Measurements from ENCODE around the gene SLFN14. TPM values are rescaled to one million over a fixed set of nuclear protein-coding genes. Genes with fewer than 3 reads are reported as not detected.
"Not testable (repeated sequence)": the region's sequence is repeated elsewhere in the genome, so short reads cannot be mapped to it uniquely, and the experiment has no call there.

The SLFN14 gene
- polyA plus RNA-seq, 1 experiment = not detected

DNA sequence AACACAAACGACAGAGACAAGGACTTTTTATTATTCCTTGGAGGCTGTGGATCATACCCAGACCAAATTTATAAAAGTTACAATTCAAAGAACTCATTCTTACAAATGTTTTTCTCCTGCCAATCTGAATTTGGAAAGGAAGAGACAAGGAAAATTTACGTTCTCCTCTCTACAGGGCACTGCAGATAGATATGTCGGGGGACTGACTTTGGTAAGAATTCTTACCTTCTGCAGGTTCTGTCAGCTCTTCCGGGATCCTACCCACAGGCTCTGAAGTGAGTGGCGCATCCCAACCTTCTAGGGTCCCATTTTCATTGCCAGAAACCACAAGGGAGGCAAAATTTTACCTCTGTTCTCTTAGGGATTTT lies 21.0 kb downstream of the SLFN14 start:
- Histone ChIP-seq H3K36me3 (ENCODE audit: control insufficient read depth, insufficient read depth, low read length) (no peaks in the 10 kb centered on the region), H3K27me3 (ENCODE audit: control insufficient read depth, insufficient read depth, low read length) (no peaks in the 10 kb centered on the region), H3K4me3 (ENCODE audit: low read depth, low read length) (no peak overlapping the region)
- ChIA-PET POLR2A (no interaction called here), CTCF (interaction anchor here (0.5 to 14.2 kb wide), 20 partner anchors 9 to 1117 kb away, joined by 3 to 195 read pairs (median 4); partner anchors contain the start of gene NLE1)
- TF ChIP-seq, protein P1, sequence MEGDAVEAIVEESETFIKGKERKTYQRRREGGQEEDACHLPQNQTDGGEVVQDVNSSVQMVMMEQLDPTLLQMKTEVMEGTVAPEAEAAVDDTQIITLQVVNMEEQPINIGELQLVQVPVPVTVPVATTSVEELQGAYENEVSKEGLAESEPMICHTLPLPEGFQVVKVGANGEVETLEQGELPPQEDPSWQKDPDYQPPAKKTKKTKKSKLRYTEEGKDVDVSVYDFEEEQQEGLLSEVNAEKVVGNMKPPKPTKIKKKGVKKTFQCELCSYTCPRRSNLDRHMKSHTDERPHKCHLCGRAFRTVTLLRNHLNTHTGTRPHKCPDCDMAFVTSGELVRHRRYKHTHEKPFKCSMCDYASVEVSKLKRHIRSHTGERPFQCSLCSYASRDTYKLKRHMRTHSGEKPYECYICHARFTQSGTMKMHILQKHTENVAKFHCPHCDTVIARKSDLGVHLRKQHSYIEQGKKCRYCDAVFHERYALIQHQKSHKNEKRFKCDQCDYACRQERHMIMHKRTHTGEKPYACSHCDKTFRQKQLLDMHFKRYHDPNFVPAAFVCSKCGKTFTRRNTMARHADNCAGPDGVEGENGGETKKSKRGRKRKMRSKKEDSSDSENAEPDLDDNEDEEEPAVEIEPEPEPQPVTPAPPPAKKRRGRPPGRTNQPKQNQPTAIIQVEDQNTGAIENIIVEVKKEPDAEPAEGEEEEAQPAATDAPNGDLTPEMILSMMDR (IDR thresholded peaks at IDR 0.05; ENCODE audit: insufficient read depth, low read depth, low read length) = no peak
- DNase-seq (ENCODE audit: low read depth) = no peak

DNA sequence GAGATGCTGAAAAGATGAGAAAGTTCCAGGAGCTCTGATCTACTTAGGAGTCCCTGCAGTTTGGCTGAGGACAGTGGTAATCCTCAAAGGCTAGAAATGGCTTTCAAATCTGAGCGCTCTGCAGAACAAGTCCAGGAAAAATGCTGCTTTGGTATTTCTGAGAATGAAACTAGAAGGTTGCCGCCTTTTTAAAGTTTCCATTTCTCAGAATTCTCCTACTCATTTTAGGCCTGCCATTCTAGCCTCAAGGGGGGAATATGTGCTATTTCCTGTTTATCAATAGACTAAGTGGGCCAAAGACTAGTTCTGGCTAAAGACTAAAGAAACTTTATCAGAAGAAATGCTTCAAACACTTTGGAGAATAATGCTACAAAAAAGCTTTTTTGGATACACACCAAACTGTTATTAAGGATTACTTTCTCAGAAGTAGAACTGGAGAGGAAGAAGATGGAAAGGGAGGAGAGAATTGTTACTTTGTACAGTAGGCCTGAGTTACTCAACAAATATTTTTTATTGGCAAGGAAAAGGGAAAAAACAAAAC lies 22.9 kb downstream of the SLFN14 start, which contains the start of gene SLFN12L:
Gene SLFN12L (minus strand): TSS at position 78 of the 541 bp plus-strand sequence. CDS start 15,314 bp downstream, outside the sequence.
- ChIA-PET POLR2A (no interaction called here), CTCF (interaction anchor here (0.6 to 14.2 kb wide), 8 partner anchors 190 to 387 kb away, joined by 3 to 195 read pairs (median 10); no protein-coding TSS in a partner anchor)
- no peaks in the 10 kb centered on the region for H3K36me3 ChIP-seq (ENCODE audit: control insufficient read depth, insufficient read depth, low read length)
- no peak within 1 kb of the TSS for H3K4me3 ChIP-seq (ENCODE audit: low read depth, low read length)
- DNase-seq (ENCODE audit: low read depth) = no peak
- no peaks in the 10 kb centered on the region for H3K27me3 ChIP-seq (ENCODE audit: control insufficient read depth, insufficient read depth, low read length)
- TF ChIP-seq, protein P1 (IDR thresholded peaks at IDR 0.05; ENCODE audit: insufficient read depth, low read depth, low read length) = no peak

DNA sequence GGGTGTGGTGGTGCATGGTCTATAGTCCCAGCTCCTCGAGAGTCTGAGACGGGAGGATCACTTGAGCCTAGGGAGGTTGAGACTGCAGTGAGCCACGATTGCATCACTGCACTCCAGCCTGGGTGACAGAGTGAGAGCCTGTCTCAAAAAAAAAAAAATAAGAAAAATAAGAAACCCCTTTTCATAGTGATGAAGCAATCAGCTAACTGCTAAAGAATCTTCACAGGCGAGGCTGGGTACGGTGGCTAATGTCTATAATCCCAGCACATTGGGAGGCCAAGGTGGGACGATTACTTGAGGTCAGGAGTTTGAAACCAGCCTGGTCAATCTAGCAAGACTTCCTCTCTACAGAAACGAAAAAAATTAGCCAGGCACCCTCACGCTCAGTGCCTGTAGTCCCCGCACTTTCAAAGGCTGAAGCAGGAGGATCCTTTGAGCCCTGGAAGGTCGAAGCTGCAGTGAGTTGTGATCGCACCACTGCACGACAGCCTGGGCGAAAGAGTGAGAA lies 23.9 kb downstream of the SLFN14 start:
- TF ChIP-seq, protein P1 (IDR thresholded peaks at IDR 0.05; ENCODE audit: insufficient read depth, low read depth, low read length) = no peak
- ChIA-PET CTCF (interaction anchor here (0.5 to 14.2 kb wide), 7 partner anchors 144 to 386 kb away, joined by 3 to 195 read pairs (median 5); no protein-coding TSS in a partner anchor), POLR2A (no interaction called here)
- DNase-seq (ENCODE audit: low read depth) = no peak
- Histone ChIP-seq H3K36me3 (ENCODE audit: control insufficient read depth, insufficient read depth, low read length) (no peaks in the 10 kb centered on the region), H3K4me3 (ENCODE audit: low read depth, low read length) (no peak overlapping the region), H3K27me3 (ENCODE audit: control insufficient read depth, insufficient read depth, low read length) (no peaks in the 10 kb centered on the region)

GRCh38 chr17:35535406-35535805 lies 25.2 kb downstream of the SLFN14 start:
- DNase-seq (ENCODE audit: low read depth); H3K27me3 ChIP-seq (ENCODE audit: control insufficient read depth, insufficient read depth, low read length); POLR2A ChIA-PET; H3K36me3 ChIP-seq (ENCODE audit: control insufficient read depth, insufficient read depth, low read length); H3K4me3 ChIP-seq (ENCODE audit: low read depth, low read length): not testable (repeated sequence)
- CTCF ChIA-PET = interaction anchor here (0.7 to 14.2 kb wide), 11 partner anchors 9 to 421 kb away, joined by 3 to 195 read pairs (median 3); partner anchors contain the start of gene SLFN14

DNA sequence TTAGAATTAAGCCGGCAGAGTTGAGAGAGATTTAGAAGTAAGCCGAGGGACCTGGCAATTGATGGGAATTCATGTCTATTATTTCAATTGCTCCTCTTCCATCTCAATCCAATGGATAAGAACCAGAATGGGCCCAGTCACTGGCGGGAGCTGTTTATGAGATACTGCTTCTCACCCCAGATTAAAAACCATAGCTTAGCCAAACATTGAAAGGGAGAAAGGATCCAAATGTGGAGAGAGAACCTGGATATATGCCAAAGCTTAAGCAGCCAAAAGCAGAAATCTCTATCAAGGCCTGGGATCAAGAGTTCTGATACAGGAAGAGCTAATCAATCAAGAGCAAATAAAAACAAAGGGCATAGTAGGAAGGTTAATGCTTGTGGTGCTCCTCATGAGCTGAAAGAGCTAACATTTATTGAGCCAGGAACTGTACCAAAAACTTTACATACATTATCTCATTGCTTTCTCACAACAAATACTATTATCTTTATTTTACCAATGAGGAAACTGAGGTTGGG lies 26.0 kb downstream of the SLFN14 start:
- H3K27me3 ChIP-seq (ENCODE audit: control insufficient read depth, insufficient read depth, low read length) = no peaks in the 10 kb centered on the region
- ChIA-PET POLR2A (no interaction called here), CTCF (interaction anchor here (0.8 to 14.2 kb wide), 11 partner anchors 11 to 367 kb away, joined by 3 to 195 read pairs (median 5); partner anchors contain the start of gene SLFN14)
- no peak overlapping the region for H3K4me3 ChIP-seq (ENCODE audit: low read depth, low read length)
- TF ChIP-seq, protein P1 (IDR thresholded peaks at IDR 0.05; ENCODE audit: insufficient read depth, low read depth, low read length) = no peak
- DNase-seq (ENCODE audit: low read depth) = no peak
- no peaks in the 10 kb centered on the region for H3K36me3 ChIP-seq (ENCODE audit: control insufficient read depth, insufficient read depth, low read length)
